ENCODE measurements around the gene TMEM138. TPM values are rescaled to one million over a fixed set of nuclear protein-coding genes. Genes with fewer than 3 reads are reported as not detected.

TMEM138 gene
- polyA plus RNA-seq, 3 donors, result 34.5 to 64.0 (median 50.7) TPM

- no peak overlapping the region for H3K27ac ChIP-seq (ENCODE audit: low read depth in 1 of 2, low read length in 2 of 2)
- no peak overlapping the region for H3K4me2 ChIP-seq (replicated peaks; ENCODE audit: extremely low read depth, low read length, poor library complexity, severe bottlenecking)
- H3K36me3 ChIP-seq (replicated peaks in 1 of 2; ENCODE audit: control insufficient read depth in 1 of 2, insufficient read depth in 2 of 2, low read length in 2 of 2), result peaks cover 33 to 72% of the 10 kb centered on the region in 2 donors
- no peak overlapping the region for H3K4me3 ChIP-seq (replicated peaks in 1 of 3; ENCODE audit: low read depth in 2 of 3, low read length in 3 of 3)
- peak overlapping the region in 1 of 7 donors; percentile 62 for H3K27ac Mint-ChIP-seq
- H3K4me1 Mint-ChIP-seq, result peaks cover 2% of the 10 kb centered on the region
- 100% methylated on average over 2 of the region's 8 CpGs for WGBS (ENCODE audit: insufficient coverage)
- intact Hi-C loops (cut with micrococcal nuclease), result no loop called here
- H3K9me3 Mint-ChIP-seq, result peaks cover 0 to 3% (median 0%) of the 10 kb centered on the region in 7 donors
- no peak for DNase-seq
- no peaks in the 10 kb centered on the region for H3K27me3 Mint-ChIP-seq (ENCODE audit: low read depth in 3 of 3)
- H3K36me3 Mint-ChIP-seq, result peaks cover 40 to 70% of the 10 kb centered on the region in 2 donors
- no peaks in the 10 kb centered on the region for H4K20me1 ChIP-seq (ENCODE audit: insufficient read depth, low read length)
- H3K4me3 Mint-ChIP-seq, result no peak overlapping the region
- peaks cover 2 to 3% of the 10 kb centered on the region in 2 donors for H3K4me1 ChIP-seq (ENCODE audit: control insufficient read depth in 1 of 2, insufficient read depth in 2 of 2, low read length in 2 of 2)
- no peak overlapping the region for H3K9ac ChIP-seq (ENCODE audit: insufficient read depth, low read length, poor library complexity, severe bottlenecking)
- TF ChIP-seq CTCF (IDR thresholded peaks at IDR 0.05), result no peak
- H3K79me2 ChIP-seq (ENCODE audit: insufficient read depth, low read length), result no peaks in the 10 kb centered on the region
- H3K27me3 ChIP-seq (ENCODE audit: control insufficient read depth in 2 of 2, insufficient read depth in 2 of 2, low read length in 2 of 2), result no peaks in the 10 kb centered on the region
- H3K9me3 ChIP-seq (replicated peaks in 1 of 2; ENCODE audit: control insufficient read depth in 1 of 2, insufficient read depth in 1 of 2, low read length in 2 of 2), result no peaks in the 10 kb centered on the region
- no peak overlapping the region for H2AFZ ChIP-seq (ENCODE audit: insufficient read depth, low read depth, low read length, poor library complexity, severe bottlenecking)
These were observed 10.7 kb downstream of the TMEM138 start for GRCh38 chr11:61372659-61373420.

GRCh38 chr11:61375761-61376108 is 13.6 kb downstream of the TMEM138 start:
- Mint-ChIP-seq H3K4me3 (no peak overlapping the region), H3K9me3 (peaks cover 0 to 3% (median 0%) of the 10 kb centered on the region in 7 donors), H3K36me3 (peaks cover 17 to 41% of the 10 kb centered on the region in 2 donors), H3K4me1 (peaks cover 22% of the 10 kb centered on the region), H3K27ac (no peak overlapping the region), H3K27me3 (ENCODE audit: low read depth in 3 of 3) (no peaks in the 10 kb centered on the region)
- Histone ChIP-seq H3K9me3 (replicated peaks in 1 of 2; ENCODE audit: control insufficient read depth in 1 of 2, insufficient read depth in 1 of 2, low read length in 2 of 2) (no peaks in the 10 kb centered on the region), H3K27ac (ENCODE audit: low read depth in 1 of 2, low read length in 2 of 2) (no peak overlapping the region), H3K4me2 (replicated peaks; ENCODE audit: extremely low read depth, low read length, poor library complexity, severe bottlenecking) (no peak overlapping the region), H3K79me2 (ENCODE audit: insufficient read depth, low read length) (no peaks in the 10 kb centered on the region), H3K4me3 (replicated peaks in 1 of 3; ENCODE audit: low read depth in 2 of 3, low read length in 3 of 3) (no peak overlapping the region), H3K27me3 (ENCODE audit: control insufficient read depth in 2 of 2, insufficient read depth in 2 of 2, low read length in 2 of 2) (no peaks in the 10 kb centered on the region), H2AFZ (ENCODE audit: insufficient read depth, low read depth, low read length, poor library complexity, severe bottlenecking) (no peak overlapping the region), H3K36me3 (replicated peaks in 1 of 2; ENCODE audit: control insufficient read depth in 1 of 2, insufficient read depth in 2 of 2, low read length in 2 of 2) (peaks cover 7 to 43% of the 10 kb centered on the region in 2 donors), H3K4me1 (ENCODE audit: control insufficient read depth in 1 of 2, insufficient read depth in 2 of 2, low read length in 2 of 2) (peaks cover 21 to 26% of the 10 kb centered on the region in 2 donors), H4K20me1 (ENCODE audit: insufficient read depth, low read length) (no peaks in the 10 kb centered on the region), H3K9ac (ENCODE audit: insufficient read depth, low read length, poor library complexity, severe bottlenecking) (no peak overlapping the region)
- intact Hi-C loops (cut with micrococcal nuclease), result no loop called here
- TF ChIP-seq CTCF (IDR thresholded peaks at IDR 0.05), result no peak
- no peak for DNase-seq
- 95% methylated on average over 6 of the region's 6 CpGs for whole genome bisulfite sequencing (ENCODE audit: insufficient coverage)
